SK-N-SH (cell line): Measurements from ENCODE around the gene RFWD3. TPM values are rescaled to one million over a fixed set of nuclear protein-coding genes. Genes with fewer than 3 reads are reported as not detected.

Source experiments
- CTCF ChIA-PET: fragments of 300-600, 350-600 bp; formaldehyde crosslinking; extraction: SDS; loops from one replicate; lab custom pipeline; 2021; lab: Yijun Ruan, JAX
- POLR2A ChIA-PET: fragments of 350-600 bp; sonication (Branson Sonifier 250); formaldehyde crosslinking; extraction: SDS; loops from one replicate; lab custom pipeline; 2020; ENCODE audit warnings: antibody characterized with exemption, inconsistent platforms; lab: Yijun Ruan, JAX
- DNase-seq: peaks from one replicate; pipeline ENCODE4 v3.0.0; 2012
- H2AFZ ChIP-seq: fragments of 200-600 bp; sonication (generic); 2 replicates; pipeline ENCODE4 v1.8.1; 2016; ENCODE audit warnings: antibody characterized with exemption, mild to moderate bottlenecking, low read depth
- H3F3A ChIP-seq: fragments of 200-600 bp; sonication (generic); replicated peaks from 2 replicates; pipeline ENCODE3; 2016; ENCODE audit warnings: antibody characterized with exemption, mild to moderate bottlenecking; ENCODE audit not compliant: insufficient read depth
- H3K27ac ChIP-seq, 2 experiments: fragments of 200-500 bp in 1 of 2; fragments of 200-600 bp in 1 of 2; sonication (Bioruptor generic) in 1 of 2; sonication (generic), shearing (Covaris generic) in 1 of 2; 2 replicates each; pipeline versions ENCODE4 v1.5.1 to v1.6.1; 2014 to 2016; ENCODE audit warnings: low read depth in 2 of 2, inconsistent platforms in 1 of 2, low read length in 1 of 2, mild to moderate bottlenecking in 1 of 2, mixed read lengths in 1 of 2
- H3K27me3 ChIP-seq: fragments of 200-600 bp; sonication (generic), shearing (Covaris generic); 2 replicates; pipeline ENCODE4 v1.6.1; 2016; ENCODE audit warnings: mixed run types; ENCODE audit not compliant: insufficient read depth
- H3K36me3 ChIP-seq, 2 experiments: fragments of 200-500 bp in 1 of 2; fragments of 200-600 bp in 1 of 2; sonication (Bioruptor generic) in 1 of 2; sonication (generic) in 1 of 2; replicated peaks in 1 of 2; 2 replicates each; pipeline versions ENCODE3 to v1.5.1; 2014 to 2016; ENCODE audit warnings: low read length in 1 of 2, mild to moderate bottlenecking in 1 of 2; ENCODE audit not compliant: insufficient read depth in 2 of 2, control insufficient read depth in 1 of 2
- H3K4me1 ChIP-seq, 2 experiments: fragments of 200-500 bp in 1 of 2; fragments of 200-600 bp in 1 of 2; sonication (Bioruptor generic) in 1 of 2; sonication (generic), shearing (Covaris generic) in 1 of 2; 2 replicates each; pipeline versions ENCODE4 v1.5.1 to v1.6.1; 2014 to 2016; ENCODE audit warnings: low read depth in 1 of 2, low read length in 1 of 2, mixed run types in 1 of 2; ENCODE audit not compliant: insufficient read depth in 2 of 2, control insufficient read depth in 1 of 2
- H3K4me2 ChIP-seq: fragments of 200-600 bp; sonication (generic), shearing (Covaris generic); 2 replicates; pipeline ENCODE4 v1.6.1; 2017; ENCODE audit warnings: mixed run types
- H3K4me3 ChIP-seq, 2 experiments: fragments of 200-500 bp in 1 of 2; fragments of 200-600 bp in 1 of 2; sonication (Bioruptor generic) in 1 of 2; sonication (generic), shearing (Covaris generic) in 1 of 2; 2 replicates each; pipeline versions ENCODE4 v1.5.1 to v1.8.1; 2014 to 2016; ENCODE audit warnings: low read depth in 2 of 2, inconsistent platforms in 1 of 2, low read length in 1 of 2, mild to moderate bottlenecking in 1 of 2, mixed read lengths in 1 of 2, moderate library complexity in 1 of 2
- H3K79me2 ChIP-seq: fragments of 200-600 bp; sonication (generic); 2 replicates; pipeline ENCODE4 v1.8.1; 2017; ENCODE audit warnings: mild to moderate bottlenecking; ENCODE audit not compliant: insufficient read depth
- H3K9ac ChIP-seq: fragments of 200-600 bp; sonication (generic); 2 replicates; pipeline ENCODE4 v1.6.1; 2017; ENCODE audit warnings: mixed run types
- H3K9me2 ChIP-seq: fragments of 200-600 bp; sonication (generic); 2 replicates; pipeline ENCODE4 v1.6.1; 2017; ENCODE audit warnings: mixed run types
- H3K9me3 ChIP-seq: fragments of 200-600 bp; sonication (generic); 2 replicates; pipeline ENCODE4 v1.6.1; 2017; ENCODE audit warnings: mixed run types, mild to moderate bottlenecking, moderate library complexity
- H4K20me1 ChIP-seq: fragments of 200-600 bp; sonication (generic); 2 replicates; pipeline ENCODE4 v1.6.1; 2017; ENCODE audit warnings: mild to moderate bottlenecking, mixed run types; ENCODE audit not compliant: insufficient read depth
- CHD2 ChIP-seq: fragments of 150-350 bp; IDR thresholded peaks from 2 replicates; pipeline ENCODE4 v1.6.1; 2018; ENCODE audit warnings: low read length; ENCODE audit not compliant: partially characterized antibody
- CTCF ChIP-seq: fragments of 200-600 bp; sonication (generic); IDR thresholded peaks from 2 replicates; pipeline ENCODE4 v1.6.1; 2017; ENCODE audit warnings: antibody characterized with exemption, mild to moderate bottlenecking, moderate library complexity
- EZH2phosphoT487 ChIP-seq: fragments of 200-600 bp; sonication (generic); IDR thresholded peaks from 2 replicates; pipeline ENCODE4 v1.6.1; 2017; ENCODE audit warnings: low read depth, mixed run types, mild to moderate bottlenecking, antibody characterized with exemption, moderate library complexity, borderline replicate concordance
- FOXM1 ChIP-seq: IDR thresholded peaks from 2 replicates; pipeline ENCODE4 v1.4.0; 2012; ENCODE audit warnings: low read depth, mild to moderate bottlenecking
- GABPA ChIP-seq: IDR thresholded peaks from 2 replicates; pipeline ENCODE4 v1.4.0; 2012; ENCODE audit warnings: low read depth, mild to moderate bottlenecking
- MAX ChIP-seq: IDR thresholded peaks from 2 replicates; pipeline ENCODE4 v1.4.0; 2012; ENCODE audit warnings: low read depth
- MXI1 ChIP-seq: IDR thresholded peaks from 2 replicates; pipeline ENCODE4 v1.6.1; 2012; ENCODE audit warnings: mild to moderate bottlenecking, low read depth, low read length, improper control_type of control experiment
- RAD21 ChIP-seq: IDR thresholded peaks from 2 replicates; pipeline ENCODE4 v1.6.1; 2012; ENCODE audit warnings: mild to moderate bottlenecking, low read length
- REST ChIP-seq: IDR thresholded peaks from 2 replicates; pipeline ENCODE4 v1.6.1; 2012; ENCODE audit warnings: mild to moderate bottlenecking, low read depth, low read length, moderate library complexity
- TEAD4 ChIP-seq: IDR thresholded peaks from 2 replicates; pipeline ENCODE4 v1.4.0; 2012; ENCODE audit warnings: mild to moderate bottlenecking, borderline replicate concordance; ENCODE audit not compliant: insufficient read depth
- USF1 ChIP-seq: IDR thresholded peaks from 2 replicates; pipeline ENCODE4 v1.4.0; 2012; ENCODE audit warnings: low read depth, borderline replicate concordance
- USF2 ChIP-seq: fragments of 150-350 bp; IDR thresholded peaks from 2 replicates; pipeline ENCODE4 v1.6.1; 2017; ENCODE audit warnings: antibody characterized with exemption, low read length, low read depth, borderline replicate concordance
- YY1 ChIP-seq: IDR thresholded peaks from 2 replicates; pipeline ENCODE4 v1.4.0; 2012; ENCODE audit warnings: low read depth, mild to moderate bottlenecking
- ZBTB33 ChIP-seq: IDR thresholded peaks from 2 replicates; pipeline ENCODE4 v1.4.0; 2012; ENCODE audit warnings: low read depth, borderline replicate concordance
- WGBS: methylation state at CpG from one replicate; pipeline ENCODE4 v1.1.6; 2017; ENCODE audit warnings: low lambda C conversion rate; 5-methylcytosine and 5-hydroxymethylcytosine counted together
- polyA plus RNA-seq, 3 experiments: library from polyadenylated mRNA; depleted of rRNA; stranded (reverse); fragments of >200 nt; gene quantifications; 2 replicates each; pipeline ENCODE4 v1.2.3, GENCODE V29; 2012

Gene RFWD3
- polyA plus RNA-seq, 1 of the 3 experiments (the other 2 are of a cell fraction) = 13.2 TPM

GRCh38 chr16:74605746-74606520, 60.7 kb downstream of the RFWD3 start:
- DNase-seq = no peak
- Histone ChIP-seq H3K4me3 (peak overlapping the region; percentile 64 to 87), H3K4me2 (peak overlapping the region; percentile 83), H3K9me2 (no peaks in the 10 kb centered on the region), H3K36me3 (no peaks in the 10 kb centered on the region), H3K27me3 (no peaks in the 10 kb centered on the region), H3F3A (peaks cover 4% of the 10 kb centered on the region), H4K20me1 (peaks cover 40% of the 10 kb centered on the region), H3K27ac (peak overlapping the region; percentile 88 to 89), H2AFZ (peak overlapping the region; percentile 94; the same call in 1 of the 2 replicates), H3K79me2 (peaks cover 59% of the 10 kb centered on the region), H3K9me3 (no peaks in the 10 kb centered on the region), H3K4me1 (peaks cover 0 to 5% of the 10 kb centered on the region in 2 experiments; a peak in 3 of 4 replicates), H3K9ac (peak overlapping the region; percentile 96)
- POLR2A ChIA-PET = interaction anchor here (0.8 to 1.2 kb wide), 3 partner anchors 31 to 61 kb away, joined by 3 to 4 read pairs (median 3); partner anchors contain the start of gene RFWD3
- TF ChIP-seq MXI1 = peak; percentile 66
- TF ChIP-seq FOXM1 = no peak
- TF ChIP-seq CTCF = no peak
- WGBS = 2% methylated on average over 17 of the region's 17 CpGs
- CTCF ChIA-PET = interaction anchor here (0.5 to 0.9 kb wide), 5 partner anchors 17 to 541 kb away, joined by 3 to 4 read pairs (median 3); no protein-coding TSS in a partner anchor

GRCh38 chr16:74605332-74605731, 61.3 kb downstream of the RFWD3 start:
- Histone ChIP-seq H4K20me1 (peaks cover 45% of the 10 kb centered on the region), H3K9me3 (no peaks in the 10 kb centered on the region), H3K36me3 (no peaks in the 10 kb centered on the region), H2AFZ (no peak overlapping the region), H3K9ac (peak overlapping the region; percentile 96), H3K9me2 (no peaks in the 10 kb centered on the region), H3K4me1 (peaks cover 0 to 5% of the 10 kb centered on the region in 2 experiments; a peak in 3 of 4 replicates), H3K4me2 (peak overlapping the region; percentile 83), H3K79me2 (peaks cover 65% of the 10 kb centered on the region), H3F3A (peaks cover 4% of the 10 kb centered on the region), H3K27ac (peak overlapping the region in 1 of 2 experiments; percentile 88; a peak in 1 of 4 replicates), H3K27me3 (no peaks in the 10 kb centered on the region), H3K4me3 (peak overlapping the region; percentile 64 to 87)
- no peak for DNase-seq
- 56% methylated on average over 6 of the region's 6 CpGs for WGBS
- POLR2A ChIA-PET = no interaction called here
- CTCF ChIA-PET = interaction anchor here (0.8 to 0.9 kb wide), 2 partner anchors 17 to 48 kb away, joined by 3 read pairs; no protein-coding TSS in a partner anchor
- TF ChIP-seq CHD2 = no peak
- no peak for TF ChIP-seq MAX
- TF ChIP-seq GABPA = no peak
- TF ChIP-seq EZH2phosphoT487 = no peak
- no peak for TF ChIP-seq ZBTB33
- no peak for TF ChIP-seq REST
- TF ChIP-seq RAD21 = no peak
- TF ChIP-seq MXI1 = no peak
- no peak for TF ChIP-seq USF1
- no peak for TF ChIP-seq YY1
- TF ChIP-seq TEAD4 = no peak
- TF ChIP-seq USF2 = no peak
